HG03575 (cell line): Measurements from ENCODE around the gene BNC2.

Experiments used
- ATAC-seq: cut with Tn5 transposase; IDR thresholded peaks from one replicate; pipeline ENCODE4 v1.9.1; 2021; ENCODE audit not compliant: unreplicated experiment, insufficient number of reproducible peaks, low FRiP score; ENCODE audit errors: extremely low read depth

Gene BNC2

DNA sequence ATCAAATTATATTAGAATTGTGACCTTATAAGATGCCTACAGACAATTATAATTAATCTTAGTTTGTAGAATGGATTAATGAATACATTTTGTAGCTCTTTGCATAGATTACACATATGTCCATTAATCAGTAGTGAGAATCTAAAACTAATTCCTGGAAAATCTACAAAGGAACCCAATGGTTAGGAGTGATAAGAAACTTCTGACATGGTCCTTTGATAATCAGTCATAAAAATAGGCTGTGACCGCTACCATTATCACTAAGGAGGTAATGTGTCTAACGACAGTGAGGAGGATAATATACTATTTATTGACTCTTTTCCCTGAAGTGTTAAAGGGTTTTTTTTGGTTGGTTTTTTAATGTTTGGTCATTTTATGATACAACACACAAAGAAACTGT is 46.6 kb downstream of the BNC2 start:
- no peak for ATAC-seq

DNA sequence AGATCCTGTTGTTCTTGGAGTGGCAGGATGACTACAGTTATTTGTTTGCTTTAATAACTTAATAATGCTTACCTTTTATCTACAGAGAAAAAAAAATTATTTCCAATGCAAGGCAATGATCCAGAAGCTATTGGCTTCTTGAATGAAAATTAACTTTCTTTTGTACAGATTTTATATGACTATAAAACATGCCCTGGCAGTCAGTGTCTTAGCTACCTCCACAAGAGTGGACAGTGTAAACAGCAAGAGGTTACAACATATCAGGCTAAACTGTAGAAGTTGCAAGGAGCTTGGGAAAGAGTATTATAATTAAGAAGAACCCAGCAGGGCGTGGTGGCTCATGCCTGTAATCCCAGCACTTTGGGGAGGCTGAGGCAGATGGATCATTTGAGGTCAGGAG is 49.1 kb downstream of the BNC2 start:
- no peak for ATAC-seq

- no peak for ATAC-seq
Observed at GRCh38 chr9:16817514-16817913, 53.0 kb downstream of the BNC2 start.

DNA sequence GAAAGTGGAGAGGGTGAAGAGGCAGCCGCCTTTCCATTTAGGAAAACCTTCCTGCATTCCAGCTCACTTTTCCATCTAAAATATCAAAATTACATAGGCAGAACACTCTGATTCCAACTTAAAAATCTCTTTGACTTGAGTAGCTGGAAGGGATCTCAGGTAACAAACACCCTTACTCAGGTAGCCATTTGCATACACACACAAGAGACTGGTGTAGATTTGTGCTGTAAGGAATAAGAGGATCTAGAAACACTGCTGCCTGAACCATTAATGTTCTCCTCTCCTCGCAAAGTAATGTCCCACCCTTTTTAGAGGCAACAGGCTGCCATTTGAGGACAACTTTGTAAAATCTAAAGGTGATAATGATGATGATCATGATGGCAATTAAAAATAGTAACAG is 53.5 kb downstream of the BNC2 start:
- no peak for ATAC-seq

DNA sequence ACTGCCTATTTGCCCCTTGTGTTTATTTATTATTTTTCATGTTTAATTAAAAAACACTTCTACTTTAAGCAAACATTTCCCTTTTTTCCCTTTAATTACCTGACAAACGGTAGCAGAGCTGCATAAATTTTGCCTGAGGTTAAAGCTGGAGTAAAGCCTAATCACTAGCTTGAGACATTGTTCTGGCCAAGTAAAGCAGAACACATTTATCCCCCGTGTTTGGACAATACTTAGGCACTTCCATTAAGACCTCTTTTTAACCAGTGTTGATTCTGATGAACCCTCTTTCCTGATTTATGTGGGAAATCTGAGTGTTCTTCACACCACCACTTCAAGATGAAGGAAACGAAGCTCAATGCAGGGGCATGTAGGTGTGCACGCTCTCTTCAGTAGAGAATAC is 54.5 kb downstream of the BNC2 start:
- ATAC-seq, result no peak

DNA sequence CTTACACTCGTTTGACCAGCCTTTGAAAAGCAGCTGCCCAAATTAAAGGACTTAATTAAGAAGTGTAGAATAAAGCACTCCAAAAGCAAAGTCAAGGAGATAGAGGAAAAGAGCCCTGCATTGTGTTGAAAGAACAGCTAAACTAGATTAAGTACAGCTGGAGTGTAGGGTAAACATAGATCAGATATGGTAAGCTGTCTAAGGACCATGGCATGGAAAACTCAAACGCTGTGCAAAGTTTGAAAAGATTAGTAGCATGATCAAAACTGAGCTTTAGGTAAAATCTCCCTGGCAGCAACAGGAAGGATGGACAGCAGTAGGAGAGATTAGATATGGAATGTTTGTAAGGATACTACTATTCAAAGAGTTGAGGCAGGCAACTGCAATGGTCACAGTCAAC is 55.4 kb downstream of the BNC2 start:
- ATAC-seq, result no peak

GRCh38 chr9:16813838-16814237 is 56.6 kb downstream of the BNC2 start:
- no peak for ATAC-seq

DNA sequence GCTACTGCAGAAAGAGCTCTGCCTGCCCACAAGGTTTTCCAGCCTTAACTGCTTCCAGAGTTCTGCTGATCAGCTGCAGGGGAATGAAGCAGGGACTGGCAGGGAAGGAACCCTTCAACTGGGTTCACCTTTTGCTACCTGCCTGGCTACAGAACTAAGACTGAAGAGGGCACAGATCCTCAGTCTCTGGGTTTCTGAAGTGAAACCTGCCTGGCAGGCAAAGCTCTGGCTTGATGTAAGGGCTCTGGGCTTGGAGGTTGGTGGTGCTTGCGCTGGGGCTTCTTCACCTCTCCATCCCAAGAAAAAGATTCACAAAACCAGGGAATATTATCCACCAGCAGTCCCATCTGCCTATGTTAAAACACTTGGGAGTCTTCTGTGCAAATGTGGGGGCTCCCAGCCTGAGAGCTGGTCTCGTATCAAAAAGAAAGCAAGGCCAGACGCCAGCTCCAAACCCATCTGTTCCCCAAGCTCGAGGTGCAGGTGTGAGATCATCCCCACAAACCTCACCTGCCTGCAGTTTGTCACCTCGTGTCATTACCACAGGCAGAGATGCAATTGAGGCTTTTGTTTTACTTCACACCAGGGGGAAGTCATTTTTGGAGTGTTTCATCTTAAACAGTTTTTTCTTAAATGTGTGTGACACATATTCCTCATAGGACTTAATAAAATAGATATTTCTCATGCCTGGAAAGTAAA is 58.3 kb downstream of the BNC2 start:
- ATAC-seq, result no peak

- no peak for ATAC-seq
Observed at GRCh38 chr9:16809912-16810610, 60.4 kb downstream of the BNC2 start.

- ATAC-seq, result no peak
Observed at GRCh38 chr9:16806674-16807073, 63.8 kb downstream of the BNC2 start.

DNA sequence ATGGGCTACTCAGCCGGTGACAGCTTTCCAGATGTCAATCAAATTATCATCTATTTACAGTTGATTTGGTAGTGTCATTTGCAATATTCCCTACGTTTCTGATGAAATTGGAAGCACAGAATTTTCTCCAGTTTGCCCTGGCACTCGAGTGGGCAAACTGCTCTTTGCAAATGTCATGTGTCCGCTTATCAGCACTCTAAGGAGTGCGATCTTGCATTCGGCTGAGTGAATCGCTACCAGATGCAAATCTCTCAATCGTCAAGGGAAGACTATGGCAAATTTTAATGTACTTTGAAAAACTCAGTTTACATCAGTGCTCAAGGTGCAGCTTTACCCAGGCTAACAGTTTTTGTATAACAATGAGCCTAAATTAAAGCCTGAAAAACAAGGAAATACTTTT is 66.8 kb downstream of the BNC2 start:
- ATAC-seq, result no peak

GRCh38 chr9:16801871-16802466 is 68.5 kb downstream of the BNC2 start:
- no peak for ATAC-seq

- no peak for ATAC-seq
Observed at GRCh38 chr9:16796304-16796825, 74.1 kb downstream of the BNC2 start.

- no peak for ATAC-seq
Observed at GRCh38 chr9:16794871-16795639, 75.4 kb downstream of the BNC2 start.

- ATAC-seq, result no peak
Observed at GRCh38 chr9:16794103-16794502, 76.4 kb downstream of the BNC2 start.

DNA sequence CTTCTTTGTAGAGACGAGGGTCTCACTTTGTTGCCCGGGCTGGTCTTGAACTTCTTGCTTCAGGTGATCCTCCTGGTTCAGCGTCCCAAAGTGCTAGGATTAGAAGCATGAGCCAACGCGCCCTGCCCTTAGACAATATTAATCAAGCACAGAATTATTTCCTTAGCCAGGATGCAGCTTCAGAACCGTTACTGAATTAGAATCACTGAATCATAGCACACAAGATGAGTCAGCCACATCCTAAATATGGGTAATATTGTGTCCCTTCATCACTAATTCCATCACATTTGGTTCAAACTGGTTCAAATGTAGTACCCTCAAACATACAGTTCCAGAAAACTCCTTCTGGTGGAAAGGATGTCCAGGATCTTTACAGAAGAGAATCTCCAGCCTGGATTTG is 82.7 kb downstream of the BNC2 start:
- ATAC-seq, result no peak

- no peak for ATAC-seq
Observed at GRCh38 chr9:16784002-16784401, 86.5 kb downstream of the BNC2 start.

- ATAC-seq, result no peak
Observed at GRCh38 chr9:16782490-16782889, 88.0 kb downstream of the BNC2 start.

GRCh38 chr9:16775330-16775729 is 95.1 kb downstream of the BNC2 start:
- ATAC-seq, result no peak

GRCh38 chr9:16773617-16774016 is 96.9 kb downstream of the BNC2 start:
- ATAC-seq, result no peak
